DOHH2 (cell line): ENCODE results near the gene MEI4.

Experiments used
- EZH2phosphoT487 ChIP-seq: fragments of 200-600 bp; sonication (generic); IDR thresholded peaks from 2 replicates; pipeline ENCODE4 v1.6.1; 2017; ENCODE audit warnings: borderline replicate concordance, mild to moderate bottlenecking, antibody characterized with exemption, low read length, moderate library complexity, mixed read lengths
- TF ChIP-seq, protein P1 (sequence below): fragments of 200-600 bp; sonication (generic); IDR thresholded peaks from one replicate; pipeline ENCODE4 v1.5.1; 2014; ENCODE audit warnings: antibody characterized with exemption, mild to moderate bottlenecking, low read depth, low read length; ENCODE audit not compliant: poor library complexity, severe bottlenecking

DNA sequence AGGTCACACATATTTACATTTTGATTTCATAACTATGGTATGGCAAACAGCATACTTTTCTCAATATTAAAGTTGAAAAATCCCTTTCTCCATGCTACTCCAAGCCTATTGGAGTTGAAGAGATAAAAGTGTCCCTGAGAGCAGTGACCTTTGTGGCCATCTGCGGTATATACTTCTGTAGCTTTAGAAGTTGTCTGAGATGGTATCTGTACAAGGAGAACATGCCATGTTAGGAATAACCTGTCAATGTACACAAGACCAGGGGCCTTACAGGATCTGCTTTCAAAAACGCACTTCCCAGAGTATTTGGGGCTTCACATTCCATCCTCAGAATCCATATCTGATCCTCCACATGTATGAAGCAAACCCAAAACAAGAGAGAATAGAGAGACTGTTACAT is 226.7 kb downstream of the MEI4 start:
- TF ChIP-seq, protein P1, sequence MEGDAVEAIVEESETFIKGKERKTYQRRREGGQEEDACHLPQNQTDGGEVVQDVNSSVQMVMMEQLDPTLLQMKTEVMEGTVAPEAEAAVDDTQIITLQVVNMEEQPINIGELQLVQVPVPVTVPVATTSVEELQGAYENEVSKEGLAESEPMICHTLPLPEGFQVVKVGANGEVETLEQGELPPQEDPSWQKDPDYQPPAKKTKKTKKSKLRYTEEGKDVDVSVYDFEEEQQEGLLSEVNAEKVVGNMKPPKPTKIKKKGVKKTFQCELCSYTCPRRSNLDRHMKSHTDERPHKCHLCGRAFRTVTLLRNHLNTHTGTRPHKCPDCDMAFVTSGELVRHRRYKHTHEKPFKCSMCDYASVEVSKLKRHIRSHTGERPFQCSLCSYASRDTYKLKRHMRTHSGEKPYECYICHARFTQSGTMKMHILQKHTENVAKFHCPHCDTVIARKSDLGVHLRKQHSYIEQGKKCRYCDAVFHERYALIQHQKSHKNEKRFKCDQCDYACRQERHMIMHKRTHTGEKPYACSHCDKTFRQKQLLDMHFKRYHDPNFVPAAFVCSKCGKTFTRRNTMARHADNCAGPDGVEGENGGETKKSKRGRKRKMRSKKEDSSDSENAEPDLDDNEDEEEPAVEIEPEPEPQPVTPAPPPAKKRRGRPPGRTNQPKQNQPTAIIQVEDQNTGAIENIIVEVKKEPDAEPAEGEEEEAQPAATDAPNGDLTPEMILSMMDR = no peak
- no peak for TF ChIP-seq EZH2phosphoT487
